ENCODE data around the gene ACKR4. TPM values are rescaled to one million over a fixed set of nuclear protein-coding genes. Genes with fewer than 3 reads are reported as not detected.

The ACKR4 gene
- total RNA-seq, 4 donors from 2014 or later = 0.81 to 3.2 TPM; not detected in 2

DNA sequence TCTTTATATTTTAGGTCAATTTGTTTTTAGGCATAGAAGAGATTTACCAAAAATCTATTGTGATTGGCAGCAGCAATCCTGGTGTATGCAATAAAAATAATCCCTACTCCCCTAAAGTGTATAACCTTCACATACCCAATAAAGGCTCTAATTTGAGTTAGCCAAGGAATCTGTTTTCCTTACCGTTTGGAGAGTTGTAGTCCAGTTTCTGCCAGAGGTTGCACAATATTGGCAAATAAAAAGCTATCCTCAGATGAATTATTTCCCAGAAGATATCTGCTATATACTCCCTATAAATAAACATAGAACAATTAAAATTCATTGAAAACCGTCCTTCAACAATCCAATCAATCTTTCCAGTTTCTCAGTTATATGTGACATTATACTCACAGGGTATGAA is 31.1 kb downstream of the ACKR4 start:
- H3K9me3 ChIP-seq = no peaks in the 10 kb centered on the region
- WGBS, 2 donors (ENCODE audit: low coverage in 1 of 2) = 54 to 66% methylated on average over 2 of the region's 2 CpGs
- no peak for TF ChIP-seq POLR2AphosphoS5 (IDR thresholded peaks at IDR 0.05)
- TF ChIP-seq, protein P1, sequence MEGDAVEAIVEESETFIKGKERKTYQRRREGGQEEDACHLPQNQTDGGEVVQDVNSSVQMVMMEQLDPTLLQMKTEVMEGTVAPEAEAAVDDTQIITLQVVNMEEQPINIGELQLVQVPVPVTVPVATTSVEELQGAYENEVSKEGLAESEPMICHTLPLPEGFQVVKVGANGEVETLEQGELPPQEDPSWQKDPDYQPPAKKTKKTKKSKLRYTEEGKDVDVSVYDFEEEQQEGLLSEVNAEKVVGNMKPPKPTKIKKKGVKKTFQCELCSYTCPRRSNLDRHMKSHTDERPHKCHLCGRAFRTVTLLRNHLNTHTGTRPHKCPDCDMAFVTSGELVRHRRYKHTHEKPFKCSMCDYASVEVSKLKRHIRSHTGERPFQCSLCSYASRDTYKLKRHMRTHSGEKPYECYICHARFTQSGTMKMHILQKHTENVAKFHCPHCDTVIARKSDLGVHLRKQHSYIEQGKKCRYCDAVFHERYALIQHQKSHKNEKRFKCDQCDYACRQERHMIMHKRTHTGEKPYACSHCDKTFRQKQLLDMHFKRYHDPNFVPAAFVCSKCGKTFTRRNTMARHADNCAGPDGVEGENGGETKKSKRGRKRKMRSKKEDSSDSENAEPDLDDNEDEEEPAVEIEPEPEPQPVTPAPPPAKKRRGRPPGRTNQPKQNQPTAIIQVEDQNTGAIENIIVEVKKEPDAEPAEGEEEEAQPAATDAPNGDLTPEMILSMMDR (IDR thresholded peaks at IDR 0.05) = no peak
- TF ChIP-seq POLR2A (IDR thresholded peaks at IDR 0.05) = no peak
- TF ChIP-seq EP300 (IDR thresholded peaks at IDR 0.05) = no peak
- no peak overlapping the region for H3K4me3 ChIP-seq
- no peak for ATAC-seq
- H3K4me1 ChIP-seq = no peaks in the 10 kb centered on the region
- H3K27ac ChIP-seq = no peak overlapping the region
- peaks cover 0 to 78% of the 10 kb centered on the region in 2 donors for H3K36me3 ChIP-seq
- H3K27me3 ChIP-seq = no peaks in the 10 kb centered on the region

DNA sequence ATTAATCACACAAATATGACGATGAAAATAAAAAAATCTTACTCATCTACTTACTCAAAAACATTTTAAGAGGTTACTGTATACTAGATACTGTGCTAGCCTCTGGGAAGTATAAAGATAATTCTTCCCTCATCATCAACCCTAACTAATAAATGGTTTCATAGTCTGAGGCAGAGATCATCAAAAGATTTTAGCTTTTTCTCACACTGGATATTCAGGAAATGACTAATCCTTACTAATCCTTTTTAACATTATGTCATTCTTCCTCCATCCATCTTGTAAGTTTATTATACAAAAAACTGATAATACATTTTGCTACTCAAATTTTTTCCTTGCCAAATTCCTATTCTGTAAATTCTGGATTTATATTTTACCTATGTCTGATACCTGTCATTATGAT is 32.9 kb downstream of the ACKR4 start:
- 42 to 63% methylated on average over 1 of the region's 1 CpG for WGBS, 2 donors (ENCODE audit: low coverage in 1 of 2)
- no peak for ATAC-seq
- H3K36me3 ChIP-seq = peaks cover 0 to 69% of the 10 kb centered on the region in 2 donors

DNA sequence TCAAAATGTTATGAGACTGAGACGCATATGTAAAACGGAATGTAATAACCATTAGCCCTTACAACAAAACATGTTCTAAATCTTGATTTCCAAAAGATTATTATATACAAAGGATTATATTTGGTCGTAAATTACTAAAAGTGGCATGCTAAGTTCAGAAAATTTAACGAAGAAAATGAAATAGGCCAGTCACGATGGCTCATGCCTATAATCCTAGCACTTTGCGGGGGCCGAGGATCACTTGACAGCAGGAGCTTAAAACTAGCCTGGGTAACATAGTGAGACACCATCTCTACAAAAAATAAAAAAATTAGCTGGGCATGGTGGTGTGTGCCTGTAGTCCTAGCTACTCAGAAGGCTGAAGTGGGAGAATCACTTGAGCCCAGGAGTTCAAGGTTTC is 33.5 kb downstream of the ACKR4 start:
- H3K4me1 ChIP-seq = no peaks in the 10 kb centered on the region
- ATAC-seq = no peak
- TF ChIP-seq POLR2A (IDR thresholded peaks at IDR 0.05) (no peak), POLR2AphosphoS5 (IDR thresholded peaks at IDR 0.05) (no peak), EP300 (IDR thresholded peaks at IDR 0.05) (no peak)
- TF ChIP-seq, protein P1 (IDR thresholded peaks at IDR 0.05) = no peak
- H3K27ac ChIP-seq = no peak overlapping the region
- H3K27me3 ChIP-seq = no peaks in the 10 kb centered on the region
- WGBS, 2 donors (ENCODE audit: low coverage in 1 of 2) = 91 to 94% methylated on average over 6 to 7 of the region's 7 CpGs
- H3K36me3 ChIP-seq = peaks cover 0 to 69% of the 10 kb centered on the region in 2 donors
- H3K9me3 ChIP-seq = no peaks in the 10 kb centered on the region
- H3K4me3 ChIP-seq = no peak overlapping the region

More for the DNA sequence above, 32.9 kb downstream of the ACKR4 start:
- no peaks in the 10 kb centered on the region for H3K4me1 ChIP-seq
- no peak overlapping the region for H3K4me3 ChIP-seq
- no peaks in the 10 kb centered on the region for H3K27me3 ChIP-seq
- H3K27ac ChIP-seq = no peak overlapping the region
- TF ChIP-seq POLR2A (IDR thresholded peaks at IDR 0.05) = no peak
- TF ChIP-seq EP300 (IDR thresholded peaks at IDR 0.05) = no peak
- TF ChIP-seq, protein P1 (IDR thresholded peaks at IDR 0.05) = no peak
- no peak for TF ChIP-seq POLR2AphosphoS5 (IDR thresholded peaks at IDR 0.05)
- no peaks in the 10 kb centered on the region for H3K9me3 ChIP-seq

DNA sequence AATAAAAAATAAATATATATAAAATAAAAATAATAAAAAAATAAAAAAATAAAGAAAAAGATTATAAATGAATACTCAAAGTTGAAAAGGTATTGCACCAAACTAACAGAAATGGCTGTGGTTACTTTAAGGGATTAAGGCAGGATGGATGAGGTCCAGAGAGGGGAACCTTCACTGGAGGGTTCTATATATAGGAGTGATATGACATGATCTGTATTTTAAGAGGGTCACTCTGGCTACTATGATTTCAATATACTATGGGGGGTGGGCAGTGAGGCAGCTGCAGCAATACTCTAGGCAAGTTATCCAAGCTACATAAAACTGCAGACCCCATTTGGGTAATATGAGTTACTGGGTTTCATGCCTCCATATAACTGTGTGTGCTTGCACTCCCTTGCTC is 38.0 kb downstream of the ACKR4 start:
- Histone ChIP-seq H3K27ac (no peak overlapping the region), H3K4me3 (no peak overlapping the region), H3K27me3 (no peaks in the 10 kb centered on the region), H3K4me1 (no peaks in the 10 kb centered on the region), H3K36me3 (peaks cover 11 to 76% of the 10 kb centered on the region in 2 donors), H3K9me3 (no peaks in the 10 kb centered on the region)
- TF ChIP-seq, protein P1 (IDR thresholded peaks at IDR 0.05) = no peak
- TF ChIP-seq POLR2A (IDR thresholded peaks at IDR 0.05) (no peak), EP300 (IDR thresholded peaks at IDR 0.05) (no peak), POLR2AphosphoS5 (IDR thresholded peaks at IDR 0.05) (no peak)
- ATAC-seq = no peak

DNA sequence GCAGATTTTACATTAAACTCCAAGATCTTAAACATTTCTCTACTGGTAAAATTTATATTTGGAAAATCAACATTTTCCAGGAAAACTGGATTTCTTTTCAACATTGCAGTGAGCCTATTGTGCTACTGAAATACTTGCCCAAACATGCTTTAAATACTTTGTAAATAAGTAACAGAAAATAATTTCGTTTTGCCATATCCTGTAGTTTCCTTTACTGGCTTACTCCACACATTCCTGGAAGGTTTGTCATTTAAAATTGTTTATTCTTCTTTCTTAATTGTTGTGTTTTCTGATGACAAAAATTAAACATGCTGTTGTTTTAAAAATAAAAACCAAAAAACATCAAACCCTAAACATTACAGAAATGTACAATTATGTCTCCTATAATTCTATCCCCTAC is 40.5 kb downstream of the ACKR4 start:
- no peaks in the 10 kb centered on the region for H3K27me3 ChIP-seq
- TF ChIP-seq EP300 (IDR thresholded peaks at IDR 0.05) = no peak
- peaks cover 11 to 71% of the 10 kb centered on the region in 2 donors for H3K36me3 ChIP-seq
- WGBS, 2 donors (ENCODE audit: low coverage in 1 of 2) = 19 to 25% methylated on average over 1 of the region's 1 CpG
- H3K9me3 ChIP-seq = no peaks in the 10 kb centered on the region
- no peaks in the 10 kb centered on the region for H3K4me1 ChIP-seq
- ATAC-seq = no peak
- H3K27ac ChIP-seq = no peak overlapping the region
- no peak overlapping the region for H3K4me3 ChIP-seq

Data from gastroesophageal sphincter (tissue), 4 donors.